Measurements from ENCODE around the gene ZNF778.

- TF ChIP-seq POLR2AphosphoS5 (IDR thresholded peaks at IDR 0.05; ENCODE audit: low read depth, low read length) (no peak), SIN3A (IDR thresholded peaks at IDR 0.05; ENCODE audit: borderline replicate concordance, insufficient read depth, low read length) (no peak), REST (IDR thresholded peaks at IDR 0.05; ENCODE audit: insufficient read depth in 1 of 2, low read depth in 2 of 2, low read length in 2 of 2) (no peak), TAF1 (IDR thresholded peaks at IDR 0.05; ENCODE audit: borderline replicate concordance, insufficient read depth, low read length) (no peak), FOXP2 (optimal IDR thresholded peaks at IDR 0.05; ENCODE audit: borderline replicate concordance, extremely low read depth, extremely low read length, insufficient read depth) (no peak)
These were observed 6.5 kb upstream of the ZNF778 start for GRCh38 chr16:89210904-89211515.
